Neural progenitor cell (in vitro differentiated cells): ENCODE measurements around the gene EPX.

ENCODE experiments used
- EZH2 ChIP-seq: fragments of 200-600 bp; sonication (generic); IDR thresholded peaks from 2 replicates; pipeline ENCODE4 v1.6.1; 2017; ENCODE audit warnings: antibody characterized with exemption, mild to moderate bottlenecking, moderate library complexity
- TF ChIP-seq, protein P1 (sequence below): fragments of 200-600 bp; sonication (generic); IDR thresholded peaks from 2 replicates; pipeline ENCODE4 v1.5.1; 2017; ENCODE audit warnings: antibody characterized with exemption, mild to moderate bottlenecking

DNA sequence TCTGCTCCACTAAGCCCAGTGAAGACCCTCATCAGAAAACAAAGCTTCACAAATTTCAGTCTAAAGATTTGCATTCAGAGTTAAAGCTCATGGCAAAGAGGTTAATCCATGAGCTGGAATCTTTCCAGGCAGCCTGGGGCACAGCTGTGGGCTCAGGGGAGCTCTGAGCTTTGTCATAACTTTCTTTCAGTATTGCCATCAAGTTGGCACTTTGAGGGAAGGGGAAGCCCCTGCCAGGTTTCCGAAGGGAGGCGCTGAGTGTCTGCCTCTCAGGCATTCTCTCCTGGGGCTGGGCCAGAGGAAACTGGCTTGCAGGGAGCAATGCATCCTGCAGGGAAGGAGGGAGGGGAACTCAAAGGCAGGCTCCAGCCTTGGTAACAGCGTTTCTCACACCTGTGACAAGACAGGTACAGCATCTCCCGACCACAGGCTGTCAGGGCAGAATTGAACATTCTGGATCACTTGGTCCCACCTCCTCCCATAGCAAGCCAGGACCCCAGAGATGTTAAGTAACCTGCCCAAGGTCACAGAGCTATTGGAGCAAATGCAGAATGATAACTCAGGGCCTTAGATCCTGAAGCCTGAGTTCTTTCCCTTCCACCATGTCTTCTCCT is 49.8 kb downstream of the EPX start:
- TF ChIP-seq EZH2, result no peak
- TF ChIP-seq, protein P1, sequence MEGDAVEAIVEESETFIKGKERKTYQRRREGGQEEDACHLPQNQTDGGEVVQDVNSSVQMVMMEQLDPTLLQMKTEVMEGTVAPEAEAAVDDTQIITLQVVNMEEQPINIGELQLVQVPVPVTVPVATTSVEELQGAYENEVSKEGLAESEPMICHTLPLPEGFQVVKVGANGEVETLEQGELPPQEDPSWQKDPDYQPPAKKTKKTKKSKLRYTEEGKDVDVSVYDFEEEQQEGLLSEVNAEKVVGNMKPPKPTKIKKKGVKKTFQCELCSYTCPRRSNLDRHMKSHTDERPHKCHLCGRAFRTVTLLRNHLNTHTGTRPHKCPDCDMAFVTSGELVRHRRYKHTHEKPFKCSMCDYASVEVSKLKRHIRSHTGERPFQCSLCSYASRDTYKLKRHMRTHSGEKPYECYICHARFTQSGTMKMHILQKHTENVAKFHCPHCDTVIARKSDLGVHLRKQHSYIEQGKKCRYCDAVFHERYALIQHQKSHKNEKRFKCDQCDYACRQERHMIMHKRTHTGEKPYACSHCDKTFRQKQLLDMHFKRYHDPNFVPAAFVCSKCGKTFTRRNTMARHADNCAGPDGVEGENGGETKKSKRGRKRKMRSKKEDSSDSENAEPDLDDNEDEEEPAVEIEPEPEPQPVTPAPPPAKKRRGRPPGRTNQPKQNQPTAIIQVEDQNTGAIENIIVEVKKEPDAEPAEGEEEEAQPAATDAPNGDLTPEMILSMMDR, result no peak
